ENCODE results near the gene RNF121.

The RNF121 gene

GRCh38 chr11:72030472-72031045 lies 101.7 kb downstream of the RNF121 start:
- no peak overlapping the region for H3K4me3 ChIP-seq (ENCODE audit: low read length)
- no peaks in the 10 kb centered on the region for H3F3A ChIP-seq (ENCODE audit: insufficient read depth, low read length)
- no peaks in the 10 kb centered on the region for H3K9me2 ChIP-seq (replicated peaks; ENCODE audit: insufficient read depth, low read length)
- no peak overlapping the region for H3K27ac ChIP-seq (ENCODE audit: low read length)
- H3K27me3 ChIP-seq (replicated peaks; ENCODE audit: insufficient read depth, low read length), result no peaks in the 10 kb centered on the region
- H3K79me2 ChIP-seq (ENCODE audit: low read length), result peaks cover 87% of the 10 kb centered on the region
- peaks cover 6% of the 10 kb centered on the region; the same call in 1 of the 2 replicates for H3K36me3 ChIP-seq (replicated peaks; ENCODE audit: insufficient read depth, low read length)
- H2AFZ ChIP-seq (ENCODE audit: low read length), result no peak overlapping the region
- TF ChIP-seq EZH2 (optimal IDR thresholded peaks at IDR 0.05; ENCODE audit: low read depth, low read length), result no peak
- TF ChIP-seq CTCF (IDR thresholded peaks at IDR 0.05; ENCODE audit: low read length), result no peak
- TF ChIP-seq EZH2phosphoT487 (IDR thresholded peaks at IDR 0.05; ENCODE audit: low read length), result no peak
- no peak for DNase-seq
- peaks cover 3% of the 10 kb centered on the region; the same call in 1 of the 2 replicates for H3K4me1 ChIP-seq (ENCODE audit: low read length)
- no peaks in the 10 kb centered on the region for H3K9me3 ChIP-seq (replicated peaks; ENCODE audit: insufficient read depth, low read length)
- H3K9ac ChIP-seq (ENCODE audit: low read length), result no peak overlapping the region
- no peak overlapping the region for H3K4me2 ChIP-seq (ENCODE audit: low read depth, low read length)
- no peaks in the 10 kb centered on the region for H4K20me1 ChIP-seq (ENCODE audit: insufficient read depth, low read length)

GRCh38 chr11:72036687-72037086 lies 107.8 kb downstream of the RNF121 start:
- no peak overlapping the region for H2AFZ ChIP-seq (ENCODE audit: low read length)
- H3K4me1 ChIP-seq (ENCODE audit: low read length), result peaks cover 29% of the 10 kb centered on the region
- H3K27me3 ChIP-seq (replicated peaks; ENCODE audit: insufficient read depth, low read length), result no peaks in the 10 kb centered on the region
- H3K9ac ChIP-seq (ENCODE audit: low read length), result no peak overlapping the region
- 0 out of 2 replicates have a peak, but pooled peaks cover 3% of the 10 kb centered on the region for H4K20me1 ChIP-seq (ENCODE audit: insufficient read depth, low read length)
- H3K4me3 ChIP-seq (ENCODE audit: low read length), result no peak overlapping the region
- no peak for TF ChIP-seq EZH2phosphoT487 (IDR thresholded peaks at IDR 0.05; ENCODE audit: low read length)
- no peak for TF ChIP-seq EZH2 (optimal IDR thresholded peaks at IDR 0.05; ENCODE audit: low read depth, low read length)
- no peak for TF ChIP-seq CTCF (IDR thresholded peaks at IDR 0.05; ENCODE audit: low read length)
- no peak overlapping the region for H3K27ac ChIP-seq (ENCODE audit: low read length)
- no peaks in the 10 kb centered on the region for H3K9me2 ChIP-seq (replicated peaks; ENCODE audit: insufficient read depth, low read length)
- H3K9me3 ChIP-seq (replicated peaks; ENCODE audit: insufficient read depth, low read length), result no peaks in the 10 kb centered on the region
- no peak for DNase-seq
- H3K4me2 ChIP-seq (ENCODE audit: low read depth, low read length), result no peak overlapping the region
- H3F3A ChIP-seq (ENCODE audit: insufficient read depth, low read length), result peaks cover 10% of the 10 kb centered on the region
- H3K36me3 ChIP-seq (replicated peaks; ENCODE audit: insufficient read depth, low read length), result peaks cover 4% of the 10 kb centered on the region; the same call in 1 of the 2 replicates
- H3K79me2 ChIP-seq (ENCODE audit: low read length), result peaks cover 91% of the 10 kb centered on the region

GRCh38 chr11:72037554-72038311 lies 108.9 kb downstream of the RNF121 start:
- TF ChIP-seq EZH2phosphoT487 (IDR thresholded peaks at IDR 0.05; ENCODE audit: low read length) (no peak), CTCF (IDR thresholded peaks at IDR 0.05; ENCODE audit: low read length) (no peak), EZH2 (optimal IDR thresholded peaks at IDR 0.05; ENCODE audit: low read depth, low read length) (no peak)
- Histone ChIP-seq H3K27me3 (replicated peaks; ENCODE audit: insufficient read depth, low read length) (no peaks in the 10 kb centered on the region), H2AFZ (ENCODE audit: low read length) (no peak overlapping the region), H3K36me3 (replicated peaks; ENCODE audit: insufficient read depth, low read length) (peaks cover 4% of the 10 kb centered on the region; the same call in 1 of the 2 replicates), H3F3A (ENCODE audit: insufficient read depth, low read length) (peaks cover 13% of the 10 kb centered on the region), H3K79me2 (ENCODE audit: low read length) (peaks cover 92% of the 10 kb centered on the region), H3K9me3 (replicated peaks; ENCODE audit: insufficient read depth, low read length) (no peaks in the 10 kb centered on the region), H3K9me2 (replicated peaks; ENCODE audit: insufficient read depth, low read length) (no peaks in the 10 kb centered on the region), H3K4me1 (ENCODE audit: low read length) (peaks cover 29% of the 10 kb centered on the region), H3K4me3 (ENCODE audit: low read length) (no peak overlapping the region), H3K27ac (ENCODE audit: low read length) (peak overlapping the region; percentile 13; the same call in 1 of the 2 replicates), H4K20me1 (ENCODE audit: insufficient read depth, low read length) (0 out of 2 replicates have a peak, but pooled peaks cover 3% of the 10 kb centered on the region), H3K4me2 (ENCODE audit: low read depth, low read length) (peak overlapping the region; percentile 74; the same call in 1 of the 2 replicates), H3K9ac (ENCODE audit: low read length) (no peak overlapping the region)
- DNase-seq, result no peak

Data from MM.1S (cell line).